Measurements from ENCODE around the gene DQX1.

The DQX1 gene

DNA sequence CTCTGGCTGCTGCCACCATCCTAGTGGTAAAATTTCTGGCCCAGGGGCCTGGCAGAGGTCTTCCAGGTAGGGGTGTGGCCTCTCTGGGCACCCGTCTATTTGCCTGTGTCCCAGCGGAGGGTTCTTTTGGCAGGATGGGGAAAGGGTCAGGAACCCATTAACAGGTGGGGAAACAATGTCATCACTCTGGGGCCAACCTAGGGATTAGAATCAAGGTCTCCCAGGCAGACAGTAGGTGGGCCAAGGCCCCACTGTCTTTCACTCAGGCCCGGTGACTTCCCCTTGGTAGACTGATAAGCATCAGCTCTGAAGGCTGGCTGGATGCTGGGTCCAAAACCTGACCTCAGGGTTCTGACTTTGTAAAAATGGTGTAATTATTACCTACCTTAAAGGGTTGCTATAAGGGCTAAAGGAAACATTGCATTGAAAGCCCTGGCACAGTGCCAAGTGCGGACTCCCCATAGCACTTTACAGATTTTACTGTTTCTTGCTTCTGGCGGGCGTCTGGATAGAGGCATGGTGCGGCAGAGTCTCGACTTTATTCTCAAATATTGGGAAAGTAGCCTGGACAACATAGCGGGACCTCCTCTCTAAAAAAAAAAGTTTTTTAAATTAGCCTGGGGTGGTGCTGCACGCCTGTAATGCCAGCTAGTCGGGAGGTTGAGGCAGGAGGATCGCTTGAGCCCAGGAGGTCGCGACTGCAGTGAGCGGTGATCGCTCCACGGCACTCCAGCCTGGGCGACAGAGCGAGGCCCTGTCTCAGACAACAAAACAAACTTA is 28.8 kb downstream of the DQX1 start:
- no peak overlapping the region for H3K4me3 ChIP-seq (ENCODE audit: low read depth, low read length)
- TF ChIP-seq, protein P1, sequence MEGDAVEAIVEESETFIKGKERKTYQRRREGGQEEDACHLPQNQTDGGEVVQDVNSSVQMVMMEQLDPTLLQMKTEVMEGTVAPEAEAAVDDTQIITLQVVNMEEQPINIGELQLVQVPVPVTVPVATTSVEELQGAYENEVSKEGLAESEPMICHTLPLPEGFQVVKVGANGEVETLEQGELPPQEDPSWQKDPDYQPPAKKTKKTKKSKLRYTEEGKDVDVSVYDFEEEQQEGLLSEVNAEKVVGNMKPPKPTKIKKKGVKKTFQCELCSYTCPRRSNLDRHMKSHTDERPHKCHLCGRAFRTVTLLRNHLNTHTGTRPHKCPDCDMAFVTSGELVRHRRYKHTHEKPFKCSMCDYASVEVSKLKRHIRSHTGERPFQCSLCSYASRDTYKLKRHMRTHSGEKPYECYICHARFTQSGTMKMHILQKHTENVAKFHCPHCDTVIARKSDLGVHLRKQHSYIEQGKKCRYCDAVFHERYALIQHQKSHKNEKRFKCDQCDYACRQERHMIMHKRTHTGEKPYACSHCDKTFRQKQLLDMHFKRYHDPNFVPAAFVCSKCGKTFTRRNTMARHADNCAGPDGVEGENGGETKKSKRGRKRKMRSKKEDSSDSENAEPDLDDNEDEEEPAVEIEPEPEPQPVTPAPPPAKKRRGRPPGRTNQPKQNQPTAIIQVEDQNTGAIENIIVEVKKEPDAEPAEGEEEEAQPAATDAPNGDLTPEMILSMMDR (IDR thresholded peaks at IDR 0.05; ENCODE audit: low read depth, low read length) = no peak

DNA sequence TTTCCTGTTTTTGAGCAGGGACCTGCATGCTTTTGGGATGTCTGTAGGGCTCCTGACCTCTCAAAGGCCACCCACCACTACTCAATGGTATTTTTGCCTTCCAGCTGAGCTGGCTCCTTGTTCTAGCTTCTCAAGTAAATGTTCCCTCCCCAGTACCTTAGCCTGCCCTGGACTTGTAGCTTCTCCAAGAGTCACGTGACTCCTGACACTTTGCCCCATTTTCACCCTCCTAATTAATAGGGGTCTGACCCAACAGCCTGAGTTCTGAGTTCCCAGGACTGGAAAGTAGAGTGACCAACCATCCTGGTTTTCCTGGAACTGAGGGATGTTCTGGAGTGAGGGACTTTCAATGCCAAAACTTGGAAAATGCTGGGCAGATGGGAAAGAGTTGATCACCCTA is 30.6 kb downstream of the DQX1 start:
- TF ChIP-seq, protein P1 (IDR thresholded peaks at IDR 0.05; ENCODE audit: low read depth, low read length) = no peak

DNA sequence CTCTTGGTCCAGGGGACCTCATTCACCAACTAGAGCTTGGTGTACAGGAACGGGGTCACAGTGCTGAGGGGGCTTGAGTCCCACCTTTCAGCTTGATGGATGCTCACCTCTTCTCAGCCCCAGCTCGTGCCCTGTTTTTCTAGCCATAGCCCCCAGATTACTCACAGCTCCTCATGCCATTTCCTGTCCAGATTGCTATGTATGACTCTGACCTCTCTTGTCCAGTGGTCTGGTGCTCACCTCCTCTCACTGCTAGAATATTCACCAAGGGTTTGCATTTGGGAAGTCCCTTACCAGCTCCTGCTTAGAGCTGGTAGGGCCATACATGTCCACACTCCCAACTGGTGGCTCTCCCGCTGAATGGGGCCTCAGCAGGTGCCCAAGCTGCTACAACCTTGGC is 32.5 kb downstream of the DQX1 start:
- TF ChIP-seq, protein P1 (IDR thresholded peaks at IDR 0.05; ENCODE audit: low read depth, low read length) = no peak

More for the DNA sequence above, 30.6 kb downstream of the DQX1 start:
- H3K4me3 ChIP-seq (ENCODE audit: low read depth, low read length) = no peak overlapping the region

DNA sequence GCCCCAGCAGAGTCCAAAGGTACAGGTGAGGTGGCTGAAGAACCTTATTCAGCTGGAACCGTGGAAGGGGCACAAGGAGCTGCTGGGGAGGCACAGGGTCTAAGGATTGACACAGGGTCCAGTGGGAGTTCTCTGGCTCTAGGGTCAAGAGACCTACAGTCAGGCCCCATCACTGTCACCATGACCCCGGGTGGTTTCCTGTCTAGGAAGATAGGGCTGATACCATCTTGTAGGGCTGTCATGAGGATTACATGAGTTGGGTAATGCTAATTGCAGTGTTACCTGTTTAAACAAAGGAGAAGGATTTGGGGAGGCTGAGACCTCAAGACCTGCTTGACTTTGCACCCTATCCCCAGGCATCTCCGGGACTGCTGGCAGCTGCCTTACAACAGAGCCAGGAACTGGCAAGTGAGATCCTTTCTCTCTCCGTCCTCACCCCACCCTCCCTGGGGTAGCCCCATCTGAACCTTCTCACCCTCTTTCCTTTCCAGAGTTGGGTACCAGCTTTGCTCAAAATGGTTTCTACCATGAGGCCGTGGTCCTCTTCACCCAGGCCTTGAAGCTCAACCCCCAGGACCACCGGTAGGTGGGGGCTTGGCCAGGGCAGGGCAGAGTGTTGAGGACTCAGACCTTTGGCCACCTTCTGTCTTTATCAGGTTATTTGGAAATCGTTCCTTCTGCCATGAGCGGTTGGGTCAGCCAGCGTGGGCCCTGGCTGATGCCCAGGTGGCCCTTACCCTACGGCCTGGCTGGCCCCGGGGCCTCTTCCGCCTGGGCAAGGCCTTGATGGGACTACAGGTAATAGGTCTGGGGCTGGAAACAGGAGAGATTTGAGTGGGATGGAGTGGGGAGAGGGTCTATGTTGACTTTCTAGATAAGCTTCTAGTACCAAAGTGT is 34.1 kb downstream of the DQX1 start:
- H3K4me3 ChIP-seq (ENCODE audit: low read depth, low read length) = no peak overlapping the region
- TF ChIP-seq, protein P1 (IDR thresholded peaks at IDR 0.05; ENCODE audit: low read depth, low read length) = no peak

More for the DNA sequence above, 32.5 kb downstream of the DQX1 start:
- H3K4me3 ChIP-seq (ENCODE audit: low read depth, low read length) = no peak overlapping the region

DNA sequence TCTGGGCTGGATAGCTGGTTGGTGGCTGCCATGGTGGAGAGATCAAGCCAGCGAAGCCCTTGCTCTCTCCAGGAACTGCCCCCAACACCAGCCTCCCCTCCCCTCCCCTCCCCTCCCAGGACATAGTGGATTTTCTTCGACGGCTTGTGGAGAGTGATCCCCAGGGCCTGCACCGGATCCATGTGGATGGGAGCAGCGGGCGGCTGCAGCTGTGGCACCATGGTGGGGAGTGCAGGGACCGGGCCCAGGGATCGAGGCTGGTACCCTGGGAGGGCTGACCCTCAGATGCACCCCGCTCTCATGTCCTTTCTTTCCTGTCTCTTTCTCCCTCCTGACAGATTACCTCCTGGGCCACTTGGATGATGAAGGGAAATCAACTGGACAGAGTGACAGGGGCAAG is 36.1 kb downstream of the DQX1 start:
- H3K4me3 ChIP-seq (ENCODE audit: low read depth, low read length) = no peak overlapping the region
- TF ChIP-seq, protein P1 (IDR thresholded peaks at IDR 0.05; ENCODE audit: low read depth, low read length) = no peak

DNA sequence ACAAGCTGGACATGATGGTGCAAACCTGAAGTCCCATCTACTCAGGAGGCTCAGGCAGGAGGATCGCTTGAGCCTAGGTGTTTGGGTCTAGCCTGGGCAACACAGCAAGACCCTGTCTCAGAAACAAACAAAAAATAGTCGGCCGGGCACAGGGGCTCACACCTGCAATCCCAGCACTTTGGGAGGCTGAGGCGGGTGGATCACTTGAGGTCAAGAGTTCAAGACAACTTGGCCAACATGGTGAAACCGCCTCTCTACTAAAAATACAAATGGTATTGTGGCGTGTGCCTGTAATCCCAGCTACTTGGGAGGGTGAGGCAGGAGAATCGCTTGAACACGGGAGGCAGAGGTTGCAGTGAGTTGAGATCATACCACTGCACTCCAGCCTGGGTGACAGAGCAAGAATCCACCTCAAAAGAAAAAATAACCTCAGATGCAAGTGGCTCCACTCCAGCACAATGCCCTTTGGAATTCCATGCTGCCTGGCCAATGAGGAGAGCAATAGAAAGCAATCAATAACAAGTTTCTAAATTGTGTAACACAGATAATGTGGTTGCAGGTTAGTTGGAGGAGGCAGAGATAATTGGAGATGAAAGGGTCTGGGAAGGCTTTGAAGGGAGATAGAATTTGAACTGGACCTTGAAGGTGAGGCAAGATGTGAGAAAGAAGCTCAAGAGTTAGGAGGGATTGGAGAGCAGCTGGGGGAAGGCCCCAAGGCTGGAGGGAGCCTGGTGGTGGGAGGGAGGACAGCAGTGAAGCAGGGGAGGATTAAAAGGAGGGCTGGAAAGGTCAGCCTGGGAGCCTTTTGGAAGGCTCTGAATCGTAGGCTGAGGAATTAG is 37.2 kb downstream of the DQX1 start:
- TF ChIP-seq, protein P1 (IDR thresholded peaks at IDR 0.05; ENCODE audit: low read depth, low read length) = no peak
- H3K4me3 ChIP-seq (ENCODE audit: low read depth, low read length) = no peak overlapping the region

Data from WI38 (cell line).